Measurements from ENCODE around the gene WDR5.

- TF ChIP-seq, protein P1, sequence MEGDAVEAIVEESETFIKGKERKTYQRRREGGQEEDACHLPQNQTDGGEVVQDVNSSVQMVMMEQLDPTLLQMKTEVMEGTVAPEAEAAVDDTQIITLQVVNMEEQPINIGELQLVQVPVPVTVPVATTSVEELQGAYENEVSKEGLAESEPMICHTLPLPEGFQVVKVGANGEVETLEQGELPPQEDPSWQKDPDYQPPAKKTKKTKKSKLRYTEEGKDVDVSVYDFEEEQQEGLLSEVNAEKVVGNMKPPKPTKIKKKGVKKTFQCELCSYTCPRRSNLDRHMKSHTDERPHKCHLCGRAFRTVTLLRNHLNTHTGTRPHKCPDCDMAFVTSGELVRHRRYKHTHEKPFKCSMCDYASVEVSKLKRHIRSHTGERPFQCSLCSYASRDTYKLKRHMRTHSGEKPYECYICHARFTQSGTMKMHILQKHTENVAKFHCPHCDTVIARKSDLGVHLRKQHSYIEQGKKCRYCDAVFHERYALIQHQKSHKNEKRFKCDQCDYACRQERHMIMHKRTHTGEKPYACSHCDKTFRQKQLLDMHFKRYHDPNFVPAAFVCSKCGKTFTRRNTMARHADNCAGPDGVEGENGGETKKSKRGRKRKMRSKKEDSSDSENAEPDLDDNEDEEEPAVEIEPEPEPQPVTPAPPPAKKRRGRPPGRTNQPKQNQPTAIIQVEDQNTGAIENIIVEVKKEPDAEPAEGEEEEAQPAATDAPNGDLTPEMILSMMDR (IDR thresholded peaks at IDR 0.05; ENCODE audit: low read length), result no peak
- no peak for TF ChIP-seq EZH2phosphoT487 (IDR thresholded peaks at IDR 0.05; ENCODE audit: low read length)
These were observed 59.7 kb downstream of the WDR5 start for GRCh38 chr9:134195558-134195957.
